ENCODE measurements around the gene CD200. TPM values are rescaled to one million over a fixed set of nuclear protein-coding genes. Genes with fewer than 3 reads are reported as not detected.
"Not testable (repeated sequence)": the region's sequence is repeated elsewhere in the genome, so short reads cannot be mapped to it uniquely, and the experiment has no call there.

CD200 gene
- total and polyA plus RNA-seq, 4 donors = 0.10 to 0.28 (median 0.20) TPM

GRCh38 chr3:112399064-112399463 is 66.1 kb downstream of the CD200 start:
- no peak for TF ChIP-seq TAF1 (conservative IDR thresholded peaks at IDR 0.05)
- TF ChIP-seq, protein P1, sequence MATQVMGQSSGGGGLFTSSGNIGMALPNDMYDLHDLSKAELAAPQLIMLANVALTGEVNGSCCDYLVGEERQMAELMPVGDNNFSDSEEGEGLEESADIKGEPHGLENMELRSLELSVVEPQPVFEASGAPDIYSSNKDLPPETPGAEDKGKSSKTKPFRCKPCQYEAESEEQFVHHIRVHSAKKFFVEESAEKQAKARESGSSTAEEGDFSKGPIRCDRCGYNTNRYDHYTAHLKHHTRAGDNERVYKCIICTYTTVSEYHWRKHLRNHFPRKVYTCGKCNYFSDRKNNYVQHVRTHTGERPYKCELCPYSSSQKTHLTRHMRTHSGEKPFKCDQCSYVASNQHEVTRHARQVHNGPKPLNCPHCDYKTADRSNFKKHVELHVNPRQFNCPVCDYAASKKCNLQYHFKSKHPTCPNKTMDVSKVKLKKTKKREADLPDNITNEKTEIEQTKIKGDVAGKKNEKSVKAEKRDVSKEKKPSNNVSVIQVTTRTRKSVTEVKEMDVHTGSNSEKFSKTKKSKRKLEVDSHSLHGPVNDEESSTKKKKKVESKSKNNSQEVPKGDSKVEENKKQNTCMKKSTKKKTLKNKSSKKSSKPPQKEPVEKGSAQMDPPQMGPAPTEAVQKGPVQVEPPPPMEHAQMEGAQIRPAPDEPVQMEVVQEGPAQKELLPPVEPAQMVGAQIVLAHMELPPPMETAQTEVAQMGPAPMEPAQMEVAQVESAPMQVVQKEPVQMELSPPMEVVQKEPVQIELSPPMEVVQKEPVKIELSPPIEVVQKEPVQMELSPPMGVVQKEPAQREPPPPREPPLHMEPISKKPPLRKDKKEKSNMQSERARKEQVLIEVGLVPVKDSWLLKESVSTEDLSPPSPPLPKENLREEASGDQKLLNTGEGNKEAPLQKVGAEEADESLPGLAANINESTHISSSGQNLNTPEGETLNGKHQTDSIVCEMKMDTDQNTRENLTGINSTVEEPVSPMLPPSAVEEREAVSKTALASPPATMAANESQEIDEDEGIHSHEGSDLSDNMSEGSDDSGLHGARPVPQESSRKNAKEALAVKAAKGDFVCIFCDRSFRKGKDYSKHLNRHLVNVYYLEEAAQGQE (IDR thresholded peaks at IDR 0.05) = no peak
- no peak for TF ChIP-seq HNF4G (IDR thresholded peaks at IDR 0.05)
- no peak for TF ChIP-seq MAX (IDR thresholded peaks at IDR 0.05)
- TF ChIP-seq SP1 (IDR thresholded peaks at IDR 0.05) = no peak
- no peak for TF ChIP-seq JUND (IDR thresholded peaks at IDR 0.05)
- no peak for TF ChIP-seq RAD21 (IDR thresholded peaks at IDR 0.05)
- no peak for TF ChIP-seq EGR1 (IDR thresholded peaks at IDR 0.05; ENCODE audit: low read depth in 2 of 2)
- TF ChIP-seq, protein P2, sequence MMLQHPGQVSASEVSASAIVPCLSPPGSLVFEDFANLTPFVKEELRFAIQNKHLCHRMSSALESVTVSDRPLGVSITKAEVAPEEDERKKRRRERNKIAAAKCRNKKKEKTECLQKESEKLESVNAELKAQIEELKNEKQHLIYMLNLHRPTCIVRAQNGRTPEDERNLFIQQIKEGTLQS (IDR thresholded peaks at IDR 0.05) = no peak
- TF ChIP-seq FOXA2 (IDR thresholded peaks at IDR 0.05) = no peak
- TF ChIP-seq, protein P3, sequence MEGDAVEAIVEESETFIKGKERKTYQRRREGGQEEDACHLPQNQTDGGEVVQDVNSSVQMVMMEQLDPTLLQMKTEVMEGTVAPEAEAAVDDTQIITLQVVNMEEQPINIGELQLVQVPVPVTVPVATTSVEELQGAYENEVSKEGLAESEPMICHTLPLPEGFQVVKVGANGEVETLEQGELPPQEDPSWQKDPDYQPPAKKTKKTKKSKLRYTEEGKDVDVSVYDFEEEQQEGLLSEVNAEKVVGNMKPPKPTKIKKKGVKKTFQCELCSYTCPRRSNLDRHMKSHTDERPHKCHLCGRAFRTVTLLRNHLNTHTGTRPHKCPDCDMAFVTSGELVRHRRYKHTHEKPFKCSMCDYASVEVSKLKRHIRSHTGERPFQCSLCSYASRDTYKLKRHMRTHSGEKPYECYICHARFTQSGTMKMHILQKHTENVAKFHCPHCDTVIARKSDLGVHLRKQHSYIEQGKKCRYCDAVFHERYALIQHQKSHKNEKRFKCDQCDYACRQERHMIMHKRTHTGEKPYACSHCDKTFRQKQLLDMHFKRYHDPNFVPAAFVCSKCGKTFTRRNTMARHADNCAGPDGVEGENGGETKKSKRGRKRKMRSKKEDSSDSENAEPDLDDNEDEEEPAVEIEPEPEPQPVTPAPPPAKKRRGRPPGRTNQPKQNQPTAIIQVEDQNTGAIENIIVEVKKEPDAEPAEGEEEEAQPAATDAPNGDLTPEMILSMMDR (IDR thresholded peaks at IDR 0.05; ENCODE audit: low read depth, low read length, missing input control) = no peak
- no peak for TF ChIP-seq GABPA (IDR thresholded peaks at IDR 0.05 in 1 of 2, conservative IDR thresholded peaks at IDR 0.05 in 1 of 2)
- TF ChIP-seq, protein P4, sequence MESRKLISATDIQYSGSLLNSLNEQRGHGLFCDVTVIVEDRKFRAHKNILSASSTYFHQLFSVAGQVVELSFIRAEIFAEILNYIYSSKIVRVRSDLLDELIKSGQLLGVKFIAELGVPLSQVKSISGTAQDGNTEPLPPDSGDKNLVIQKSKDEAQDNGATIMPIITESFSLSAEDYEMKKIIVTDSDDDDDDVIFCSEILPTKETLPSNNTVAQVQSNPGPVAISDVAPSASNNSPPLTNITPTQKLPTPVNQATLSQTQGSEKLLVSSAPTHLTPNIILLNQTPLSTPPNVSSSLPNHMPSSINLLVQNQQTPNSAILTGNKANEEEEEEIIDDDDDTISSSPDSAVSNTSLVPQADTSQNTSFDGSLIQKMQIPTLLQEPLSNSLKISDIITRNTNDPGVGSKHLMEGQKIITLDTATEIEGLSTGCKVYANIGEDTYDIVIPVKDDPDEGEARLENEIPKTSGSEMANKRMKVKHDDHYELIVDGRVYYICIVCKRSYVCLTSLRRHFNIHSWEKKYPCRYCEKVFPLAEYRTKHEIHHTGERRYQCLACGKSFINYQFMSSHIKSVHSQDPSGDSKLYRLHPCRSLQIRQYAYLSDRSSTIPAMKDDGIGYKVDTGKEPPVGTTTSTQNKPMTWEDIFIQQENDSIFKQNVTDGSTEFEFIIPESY (IDR thresholded peaks at IDR 0.05) = no peak
- no peak for TF ChIP-seq YY1 (IDR thresholded peaks at IDR 0.05)
- TF ChIP-seq FOXA1 (IDR thresholded peaks at IDR 0.05) = no peak
- no peak for TF ChIP-seq NR2F2 (IDR thresholded peaks at IDR 0.05)
- WGBS = 86% methylated on average over 2 of the region's 2 CpGs
- H3K9ac ChIP-seq (ENCODE audit: low read depth in 1 of 2, low read length in 2 of 2) = no peak overlapping the region
- H3K27ac ChIP-seq (ENCODE audit: low read depth in 1 of 2, low read length in 2 of 2) = no peak overlapping the region
- H3K27me3 ChIP-seq (ENCODE audit: control insufficient read depth in 4 of 4, insufficient read depth in 4 of 4, low read length in 3 of 4) = no peaks in the 10 kb centered on the region
- no peaks in the 10 kb centered on the region for H3K4me1 ChIP-seq (ENCODE audit: control insufficient read depth in 4 of 4, insufficient read depth in 4 of 4, low read length in 3 of 4)
- no peak overlapping the region for H3K4me3 ChIP-seq (ENCODE audit: low read depth in 1 of 3, low read length in 3 of 3)
- no peak for DNase-seq (ENCODE audit: low spot score)
- H3K9me3 ChIP-seq (ENCODE audit: control insufficient read depth in 4 of 4, low read length in 3 of 4) = no peaks in the 10 kb centered on the region
- H3K36me3 ChIP-seq (ENCODE audit: control insufficient read depth in 4 of 4, insufficient read depth in 3 of 4, low read depth in 1 of 4, low read length in 3 of 4) = no peaks in the 10 kb centered on the region

GRCh38 chr3:112399554-112399953 is 66.6 kb downstream of the CD200 start:
- not testable (repeated sequence) for H3K4me3 ChIP-seq (ENCODE audit: low read depth in 1 of 3, low read length in 3 of 3); DNase-seq (ENCODE audit: low spot score); H3K27ac ChIP-seq (ENCODE audit: low read depth in 1 of 2, low read length in 2 of 2); H3K36me3 ChIP-seq (ENCODE audit: control insufficient read depth in 4 of 4, insufficient read depth in 3 of 4, low read depth in 1 of 4, low read length in 3 of 4); H3K9ac ChIP-seq (ENCODE audit: low read depth in 1 of 2, low read length in 2 of 2); H3K27me3 ChIP-seq (ENCODE audit: control insufficient read depth in 4 of 4, insufficient read depth in 4 of 4, low read length in 3 of 4); H3K9me3 ChIP-seq (ENCODE audit: control insufficient read depth in 4 of 4, low read length in 3 of 4); H3K4me1 ChIP-seq (ENCODE audit: control insufficient read depth in 4 of 4, insufficient read depth in 4 of 4, low read length in 3 of 4)
- WGBS = 86% methylated on average over 5 of the region's 6 CpGs

GRCh38 chr3:112400317-112400716 is 67.4 kb downstream of the CD200 start:
- DNase-seq (ENCODE audit: low spot score); H3K4me3 ChIP-seq (ENCODE audit: low read depth in 1 of 3, low read length in 3 of 3); H3K27me3 ChIP-seq (ENCODE audit: control insufficient read depth in 4 of 4, insufficient read depth in 4 of 4, low read length in 3 of 4); H3K9ac ChIP-seq (ENCODE audit: low read depth in 1 of 2, low read length in 2 of 2); H3K4me1 ChIP-seq (ENCODE audit: control insufficient read depth in 4 of 4, insufficient read depth in 4 of 4, low read length in 3 of 4); H3K27ac ChIP-seq (ENCODE audit: low read depth in 1 of 2, low read length in 2 of 2); H3K9me3 ChIP-seq (ENCODE audit: control insufficient read depth in 4 of 4, low read length in 3 of 4); H3K36me3 ChIP-seq (ENCODE audit: control insufficient read depth in 4 of 4, insufficient read depth in 3 of 4, low read depth in 1 of 4, low read length in 3 of 4): not testable (repeated sequence)
- WGBS = 92% methylated on average over 5 of the region's 5 CpGs
